ENCODE results near the gene HELZ2. TPM values are rescaled to one million over a fixed set of nuclear protein-coding genes. Genes with fewer than 3 reads are reported as not detected.
A peak's percentile ranks its signal among the peaks of the same experiment; 100 is the strongest.
"Not testable (repeated sequence)": the region's sequence is repeated elsewhere in the genome, so short reads cannot be mapped to it uniquely, and the experiment has no call there.

HELZ2 gene
- total and polyA plus RNA-seq, 2 donors from 2014 or later = 3.2 to 40.7 TPM

DNA sequence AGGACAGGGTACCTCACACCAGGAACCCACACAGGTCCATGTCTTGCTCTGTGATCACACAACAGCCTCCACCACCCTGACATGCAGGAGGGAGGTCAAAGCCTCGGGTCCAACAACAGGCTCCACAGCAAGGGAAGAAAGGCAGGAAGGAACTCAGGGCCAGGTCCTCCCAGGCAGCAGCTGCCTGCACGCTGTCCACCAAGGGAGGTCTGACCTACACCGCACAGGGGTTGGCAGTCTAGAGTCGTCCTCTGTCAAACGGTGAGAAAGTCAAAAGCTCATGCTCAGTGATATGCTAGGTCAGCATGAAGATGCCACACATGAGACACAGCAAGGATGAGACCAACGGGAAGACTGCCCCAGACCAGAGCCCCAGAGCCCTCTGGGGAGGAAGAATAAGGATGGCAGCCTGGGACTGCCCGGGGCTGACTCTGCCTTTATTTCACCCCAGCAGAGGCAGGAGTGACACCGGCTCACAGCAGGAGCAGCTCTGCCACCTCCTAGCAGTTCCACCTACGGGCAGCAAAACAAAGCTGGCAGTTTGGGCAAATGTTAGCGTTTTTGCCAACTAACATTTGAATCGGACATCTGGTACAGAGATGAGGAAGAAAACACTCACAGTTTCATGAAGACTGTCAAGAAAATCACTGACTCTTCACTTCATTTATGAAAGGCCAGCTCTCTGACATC, 44.4 kb upstream of the HELZ2 start:
- H3K27ac ChIP-seq (ENCODE audit: low read depth in 2 of 2, low read length in 2 of 2) = no peak overlapping the region
- no peak overlapping the region for H3K9ac ChIP-seq (ENCODE audit: low read length in 3 of 3)
- no peaks in the 10 kb centered on the region for H3K27me3 ChIP-seq (ENCODE audit: control insufficient read depth, insufficient read depth, low read length)
- no peaks in the 10 kb centered on the region for H3K9me3 ChIP-seq (ENCODE audit: control insufficient read depth in 2 of 3, insufficient read depth in 1 of 3, low read length in 3 of 3)
- no peak for TF ChIP-seq CTCF (IDR thresholded peaks at IDR 0.05; ENCODE audit: borderline replicate concordance, extremely low read depth, insufficient read depth)
- peaks cover 0 to 11% (median 8%) of the 10 kb centered on the region in 3 donors for H3K36me3 ChIP-seq (ENCODE audit: control insufficient read depth in 2 of 3, insufficient read depth in 3 of 3, low read length in 3 of 3)
- DNase-seq (peak in 1 of 5 donors; percentile 43), FAIRE-seq (no peak)
- H3K4me3 ChIP-seq (ENCODE audit: low read length in 3 of 3) = no peak overlapping the region
- peaks cover 0 to 3% (median 0%) of the 10 kb centered on the region in 3 donors for H3K4me1 ChIP-seq (ENCODE audit: control insufficient read depth in 2 of 3, insufficient read depth in 2 of 3, low read depth in 1 of 3, low read length in 3 of 3)
- intact Hi-C loops (cut with DNase I) = no loop called here

DNA sequence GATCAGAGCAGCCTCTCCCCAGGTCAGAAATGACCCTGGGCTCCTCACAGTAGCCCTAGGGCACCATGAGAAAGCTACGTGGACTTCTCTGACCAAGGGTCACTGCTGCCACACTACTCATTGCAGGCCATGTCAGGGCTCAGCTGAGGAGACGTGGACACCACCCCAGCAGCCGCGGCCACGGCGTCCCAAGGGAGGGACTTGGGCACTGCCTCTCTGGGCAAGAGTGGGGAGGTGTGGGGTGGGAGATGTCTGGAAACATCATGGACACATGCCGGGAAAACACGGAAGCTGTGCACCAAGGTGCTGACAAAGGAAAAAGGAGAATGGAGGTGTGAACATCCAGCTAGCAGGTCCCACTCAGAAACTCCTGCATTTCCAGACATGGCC, 43.8 kb upstream of the HELZ2 start:
- no peak for TF ChIP-seq CTCF (IDR thresholded peaks at IDR 0.05; ENCODE audit: borderline replicate concordance, extremely low read depth, insufficient read depth)
- Histone ChIP-seq H3K4me1 (ENCODE audit: control insufficient read depth in 2 of 3, insufficient read depth in 2 of 3, low read depth in 1 of 3, low read length in 3 of 3) (peaks cover 0 to 3% (median 0%) of the 10 kb centered on the region in 3 donors), H3K4me3 (ENCODE audit: low read length in 3 of 3) (no peak overlapping the region), H3K27me3 (ENCODE audit: control insufficient read depth, insufficient read depth, low read length) (no peaks in the 10 kb centered on the region), H3K9me3 (ENCODE audit: control insufficient read depth in 2 of 3, insufficient read depth in 1 of 3, low read length in 3 of 3) (no peaks in the 10 kb centered on the region), H3K9ac (ENCODE audit: low read length in 3 of 3) (no peak overlapping the region), H3K36me3 (ENCODE audit: control insufficient read depth in 2 of 3, insufficient read depth in 3 of 3, low read length in 3 of 3) (peaks cover 0 to 11% (median 8%) of the 10 kb centered on the region in 3 donors), H3K27ac (ENCODE audit: low read depth in 2 of 2, low read length in 2 of 2) (no peak overlapping the region)
- DNase-seq (no peak), FAIRE-seq (no peak)
- intact Hi-C loops (cut with DNase I) = no loop called here

- H3K9me3 ChIP-seq (ENCODE audit: control insufficient read depth in 2 of 3, insufficient read depth in 1 of 3, low read length in 3 of 3) = no peaks in the 10 kb centered on the region
- H3K4me1 ChIP-seq (ENCODE audit: control insufficient read depth in 2 of 3, insufficient read depth in 2 of 3, low read depth in 1 of 3, low read length in 3 of 3) = peaks cover 0 to 3% (median 0%) of the 10 kb centered on the region in 3 donors
- H3K9ac ChIP-seq (ENCODE audit: low read length in 3 of 3) = no peak overlapping the region
- H3K4me3 ChIP-seq (ENCODE audit: low read length in 3 of 3) = no peak overlapping the region
- TF ChIP-seq CTCF (IDR thresholded peaks at IDR 0.05; ENCODE audit: borderline replicate concordance, extremely low read depth, insufficient read depth) = no peak
- no peak for FAIRE-seq
- H3K27me3 ChIP-seq (ENCODE audit: control insufficient read depth, insufficient read depth, low read length) = no peaks in the 10 kb centered on the region
- intact Hi-C loops (cut with DNase I) = no loop called here
- H3K27ac ChIP-seq (ENCODE audit: low read depth in 2 of 2, low read length in 2 of 2) = no peak overlapping the region
- DNase-seq = peak in 1 of 5 donors; percentile 75
- H3K36me3 ChIP-seq (ENCODE audit: control insufficient read depth in 2 of 3, insufficient read depth in 3 of 3, low read length in 3 of 3) = peaks cover 0 to 11% (median 9%) of the 10 kb centered on the region in 3 donors
Observed at GRCh38 chr20:63617092-63617875, 43.2 kb upstream of the HELZ2 start.

DNA sequence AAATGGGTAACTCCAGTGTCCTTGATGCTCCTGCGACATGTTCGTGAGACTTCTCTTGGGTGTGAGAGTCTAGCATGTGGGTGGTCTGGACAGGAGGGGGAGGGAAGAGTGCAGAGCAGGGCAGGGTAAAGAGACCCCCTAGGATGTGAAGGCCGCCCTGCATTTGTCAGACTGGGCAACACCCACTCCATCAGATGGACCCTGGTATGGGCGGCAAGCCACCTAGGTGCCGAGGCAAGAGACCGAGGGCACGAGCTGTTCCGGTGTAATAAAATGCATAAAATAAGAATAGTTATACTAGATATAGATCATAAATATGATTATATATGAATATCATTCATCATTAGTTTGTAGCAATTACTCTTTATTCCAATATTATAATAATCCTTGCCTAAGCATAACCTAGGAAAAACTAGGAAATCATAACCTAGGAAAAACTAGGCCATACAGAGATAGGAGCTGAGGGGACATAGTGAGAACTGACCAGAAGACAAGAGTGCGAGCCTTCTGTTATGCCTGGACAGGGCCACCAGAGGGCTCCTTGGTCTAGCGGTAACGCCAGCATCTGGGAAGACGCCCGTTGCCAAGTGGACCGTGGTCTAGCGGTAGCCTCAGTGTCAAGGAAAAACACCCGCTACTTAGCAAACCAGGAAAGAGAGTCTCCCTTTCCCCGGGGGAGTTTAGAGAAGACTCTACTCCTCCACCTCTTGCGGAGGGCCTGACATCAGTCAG, 40.0 kb upstream of the HELZ2 start:
- H3K27ac ChIP-seq (ENCODE audit: low read depth in 2 of 2, low read length in 2 of 2) = not testable (repeated sequence)
- peak in 2 of 5 donors; percentile 27 to 32 for DNase-seq

More for the DNA sequence above, 40.0 kb upstream of the HELZ2 start:
- intact Hi-C loops (cut with DNase I); H3K4me3 ChIP-seq (ENCODE audit: low read length in 3 of 3); H3K4me1 ChIP-seq (ENCODE audit: control insufficient read depth in 2 of 3, insufficient read depth in 2 of 3, low read depth in 1 of 3, low read length in 3 of 3); H3K9ac ChIP-seq (ENCODE audit: low read length in 3 of 3); H3K27me3 ChIP-seq (ENCODE audit: control insufficient read depth, insufficient read depth, low read length); FAIRE-seq; H3K9me3 ChIP-seq (ENCODE audit: control insufficient read depth in 2 of 3, insufficient read depth in 1 of 3, low read length in 3 of 3): not testable (repeated sequence)
- peaks cover 0 to 11% (median 11%) of the 10 kb centered on the region in 3 donors for H3K36me3 ChIP-seq (ENCODE audit: control insufficient read depth in 2 of 3, insufficient read depth in 3 of 3, low read length in 3 of 3)
